NT2/D1 (cell line): Measurements from ENCODE around the gene TMCC1.
"Not testable (repeated sequence)": the region's sequence is repeated elsewhere in the genome, so short reads cannot be mapped to it uniquely, and the experiment has no call there.

Experiments
- DNase-seq: peaks from one replicate; pipeline ENCODE4 v3.0.0-alpha.2; 2011; ENCODE audit warnings: low read depth, low spot score
- H3K27me3 ChIP-seq: 2 replicates; pipeline ENCODE4 v1.6.0; 2011; ENCODE audit warnings: mild to moderate bottlenecking; ENCODE audit not compliant: insufficient read length, insufficient read depth
- H3K36me3 ChIP-seq: 2 replicates; pipeline ENCODE4 v1.6.1; 2011; ENCODE audit warnings: mild to moderate bottlenecking, low read length, mixed read lengths; ENCODE audit not compliant: insufficient read depth, insufficient read length
- H3K4me1 ChIP-seq: 2 replicates; pipeline ENCODE4 v1.5.1; 2011; ENCODE audit not compliant: insufficient read depth, insufficient read length
- H3K4me3 ChIP-seq: 2 replicates; pipeline ENCODE4 v1.5.1; 2011; ENCODE audit warnings: low read depth; ENCODE audit not compliant: insufficient read length
- H3K9ac ChIP-seq: 2 replicates; pipeline ENCODE4 v1.6.0; 2011; ENCODE audit warnings: low read depth; ENCODE audit not compliant: insufficient read length
- H3K9me3 ChIP-seq: 2 replicates; pipeline ENCODE4 v1.5.1; 2011; ENCODE audit warnings: mild to moderate bottlenecking, low read length; ENCODE audit not compliant: insufficient read depth
- SUZ12 ChIP-seq: IDR thresholded peaks from 2 replicates; pipeline ENCODE4 v1.6.1; 2011; ENCODE audit not compliant: insufficient read length, insufficient read depth; ENCODE audit errors: extremely low read depth
- YY1 ChIP-seq: IDR thresholded peaks from 2 replicates; pipeline ENCODE4 v1.6.1; 2011; ENCODE audit not compliant: insufficient read length, insufficient read depth
- ZNF274 ChIP-seq: IDR thresholded peaks from 2 replicates; pipeline ENCODE4 v1.6.1; 2011; ENCODE audit warnings: mild to moderate bottlenecking, low read depth, low read length

TMCC1 gene

DNA sequence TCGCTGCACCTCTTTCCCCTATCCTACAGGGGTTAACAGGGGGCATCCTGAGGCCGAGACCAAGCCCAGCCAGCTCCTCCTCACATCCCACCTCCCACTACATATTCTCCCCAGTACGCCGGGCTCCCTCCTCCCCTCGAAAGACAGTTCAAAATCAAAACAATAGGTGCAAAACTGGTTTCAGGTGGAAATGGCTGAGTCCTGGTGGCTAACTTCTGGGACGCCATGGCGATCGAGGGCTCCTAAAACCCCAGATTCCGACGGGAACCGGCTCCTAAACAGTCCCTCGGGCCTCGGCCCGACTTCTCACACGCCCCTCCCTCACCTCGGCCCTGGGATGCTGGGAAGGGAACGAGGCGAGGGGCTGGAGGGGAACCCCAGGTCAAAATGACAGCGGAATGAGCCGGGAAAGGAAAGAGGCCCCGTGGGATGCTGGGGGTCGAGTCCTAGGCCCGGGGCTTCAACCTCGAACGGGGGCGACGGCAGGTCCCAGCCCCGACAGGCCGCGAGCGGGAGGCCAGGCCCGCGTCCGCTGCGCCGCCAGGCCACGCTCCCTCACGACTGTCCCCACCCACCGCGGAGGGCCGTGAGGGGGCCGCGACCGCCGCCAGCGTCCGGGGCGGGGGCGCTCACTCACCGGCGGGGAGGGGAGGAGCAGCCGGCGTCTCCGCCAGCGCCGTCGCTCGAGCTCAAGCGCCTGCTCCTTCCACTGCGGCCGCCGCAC lies 492 bp downstream of the TMCC1 start:
- Histone ChIP-seq H3K27me3 (no peaks in the 10 kb centered on the region), H3K9me3 (no peaks in the 10 kb centered on the region), H3K4me3 (peak overlapping the region; percentile 86), H3K4me1 (no peaks in the 10 kb centered on the region), H3K9ac (peak overlapping the region; percentile 89), H3K36me3 (peaks cover 25% of the 10 kb centered on the region)
- peak; percentile 46 for DNase-seq
- TF ChIP-seq SUZ12 (no peak), ZNF274 (no peak), YY1 (no peak)

- TF ChIP-seq SUZ12 = no peak
- no peak for TF ChIP-seq YY1
- TF ChIP-seq ZNF274 = no peak
- Histone ChIP-seq H3K4me3 (peak overlapping the region; percentile 86), H3K27me3 (no peaks in the 10 kb centered on the region), H3K36me3 (peaks cover 22% of the 10 kb centered on the region), H3K9ac (peak overlapping the region; percentile 89), H3K4me1 (no peaks in the 10 kb centered on the region), H3K9me3 (no peaks in the 10 kb centered on the region)
- DNase-seq = no peak
Observed at GRCh38 chr3:129892486-129892856, 1.0 kb downstream of the TMCC1 start.

- Histone ChIP-seq H3K27me3 (no peaks in the 10 kb centered on the region), H3K36me3 (peaks cover 18% of the 10 kb centered on the region), H3K9ac (no peak overlapping the region), H3K4me3 (no peak overlapping the region), H3K4me1 (no peaks in the 10 kb centered on the region), H3K9me3 (no peaks in the 10 kb centered on the region)
- DNase-seq = no peak
- TF ChIP-seq ZNF274 (no peak), SUZ12 (no peak), YY1 (no peak)
Observed at GRCh38 chr3:129890891-129891290, 2.6 kb downstream of the TMCC1 start.

GRCh38 chr3:129890125-129890524 lies 3.4 kb downstream of the TMCC1 start:
- DNase-seq = no peak
- H3K9me3 ChIP-seq = no peaks in the 10 kb centered on the region
- no peaks in the 10 kb centered on the region for H3K27me3 ChIP-seq
- peaks cover 18% of the 10 kb centered on the region for H3K36me3 ChIP-seq
- no peak overlapping the region for H3K4me3 ChIP-seq
- H3K9ac ChIP-seq = no peak overlapping the region
- TF ChIP-seq SUZ12 (no peak), ZNF274 (no peak), YY1 (no peak)
- H3K4me1 ChIP-seq = no peaks in the 10 kb centered on the region

DNA sequence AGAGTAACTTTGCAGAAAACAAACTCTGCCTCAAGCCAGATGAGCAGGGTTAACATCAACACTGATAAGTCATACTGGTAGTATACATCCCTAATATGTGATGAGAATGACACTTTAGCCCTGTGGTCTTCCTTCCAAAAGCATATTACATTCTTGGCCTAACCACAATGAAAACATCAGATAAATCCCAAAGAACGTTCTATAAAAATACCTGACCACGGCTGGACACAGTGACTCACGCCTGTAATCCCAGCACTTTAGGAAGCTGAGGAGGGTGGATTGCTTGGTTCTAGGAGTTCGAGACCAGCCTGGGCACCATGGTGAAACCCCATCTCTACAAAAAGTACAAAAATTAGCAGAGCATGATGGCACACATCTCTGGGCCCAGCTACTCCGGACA lies 4.7 kb downstream of the TMCC1 start:
- Histone ChIP-seq H3K36me3 (peaks cover 22% of the 10 kb centered on the region), H3K9ac (no peak overlapping the region), H3K27me3 (no peaks in the 10 kb centered on the region), H3K9me3 (no peaks in the 10 kb centered on the region), H3K4me3 (no peak overlapping the region), H3K4me1 (no peaks in the 10 kb centered on the region)
- DNase-seq = no peak
- TF ChIP-seq SUZ12 (no peak), ZNF274 (no peak), YY1 (no peak)

- H3K9ac ChIP-seq = no peak overlapping the region
- no peaks in the 10 kb centered on the region for H3K9me3 ChIP-seq
- H3K36me3 ChIP-seq = peaks cover 38% of the 10 kb centered on the region
- no peaks in the 10 kb centered on the region for H3K4me1 ChIP-seq
- H3K4me3 ChIP-seq = no peak overlapping the region
- no peak for DNase-seq
- H3K27me3 ChIP-seq = no peaks in the 10 kb centered on the region
- TF ChIP-seq SUZ12 (no peak), ZNF274 (no peak), YY1 (no peak)
Observed at GRCh38 chr3:129881261-129881660, 12.2 kb downstream of the TMCC1 start.

- Histone ChIP-seq H3K9me3 (no peaks in the 10 kb centered on the region), H3K9ac (no peak overlapping the region), H3K27me3 (no peaks in the 10 kb centered on the region), H3K36me3 (peaks cover 57% of the 10 kb centered on the region), H3K4me3 (no peak overlapping the region), H3K4me1 (no peaks in the 10 kb centered on the region)
- no peak for TF ChIP-seq ZNF274
- no peak for TF ChIP-seq YY1
- no peak for TF ChIP-seq SUZ12
- DNase-seq = no peak
Observed at GRCh38 chr3:129878355-129878754, 15.2 kb downstream of the TMCC1 start.

DNA sequence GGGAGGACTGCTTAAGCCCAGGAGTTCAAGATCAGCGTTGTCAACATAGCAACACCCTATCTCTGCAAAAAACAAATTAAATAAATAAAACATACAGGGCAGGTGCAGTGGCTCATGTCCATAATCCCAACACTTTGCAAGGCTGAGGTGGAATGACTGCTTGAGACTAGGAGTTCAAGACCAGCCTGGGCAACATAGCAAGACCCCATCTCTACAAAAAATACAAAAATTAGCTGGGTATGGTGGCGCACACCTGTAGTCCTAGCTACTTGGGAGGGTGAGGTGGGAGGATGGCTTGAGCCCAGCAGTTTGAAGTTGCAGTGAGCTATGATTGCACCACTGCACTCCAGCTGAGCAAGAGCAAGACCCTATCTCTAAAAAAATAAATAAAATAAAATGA lies 19.0 kb downstream of the TMCC1 start:
- not testable (repeated sequence) for DNase-seq, H3K9ac ChIP-seq, H3K27me3 ChIP-seq, H3K4me3 ChIP-seq, H3K9me3 ChIP-seq, H3K4me1 ChIP-seq
- H3K36me3 ChIP-seq = peaks cover 62% of the 10 kb centered on the region
